Muscle of arm (tissue), 12 donors: Measurements from ENCODE around the gene EOLA1. TPM values are rescaled to one million over a fixed set of nuclear protein-coding genes. Genes with fewer than 3 reads are reported as not detected.
A peak's percentile ranks its signal among the peaks of the same experiment; 100 is the strongest.
"Not testable (repeated sequence)": the region's sequence is repeated elsewhere in the genome, so short reads cannot be mapped to it uniquely, and the experiment has no call there.

Experiments used
- DNase-seq: peaks from one replicate; pipeline ENCODE4 v3.0.0-alpha.2; 2013
- polyA plus RNA-seq, 12 donors: library from polyadenylated mRNA; unstranded; fragments of 120-200 nt; gene quantifications; one replicate each; pipeline ENCODE4 v1.2.1, GENCODE V29; 2013; ENCODE audit not compliant: insufficient read length in 12 of 12

Gene EOLA1
- polyA plus RNA-seq, 12 donors = 7.1 to 24.3 (median 21.9) TPM; not detected in 1

- peak; percentile 22 for DNase-seq
Measured at GRCh38 chrX:149512225-149512885, 28.5 kb upstream of the EOLA1 start.

GRCh38 chrX:149513825-149514428, 26.9 kb upstream of the EOLA1 start:
- no peak for DNase-seq

GRCh38 chrX:149515954-149516602, 24.7 kb upstream of the EOLA1 start:
- no peak for DNase-seq

GRCh38 chrX:149516604-149517003, 24.2 kb upstream of the EOLA1 start:
- no peak for DNase-seq

GRCh38 chrX:149517308-149517707, 23.5 kb upstream of the EOLA1 start:
- DNase-seq = no peak

- no peak for DNase-seq
Measured at GRCh38 chrX:149518236-149518635, 22.6 kb upstream of the EOLA1 start.

GRCh38 chrX:149520636-149521277, 20.1 kb upstream of the EOLA1 start:
- DNase-seq = not testable (repeated sequence)

- DNase-seq = no peak
Measured at GRCh38 chrX:149521438-149521837, 19.4 kb upstream of the EOLA1 start.

- no peak for DNase-seq
Measured at GRCh38 chrX:149522916-149523315, 17.9 kb upstream of the EOLA1 start.

GRCh38 chrX:149525389-149525788, 15.4 kb upstream of the EOLA1 start:
- not testable (repeated sequence) for DNase-seq

- not testable (repeated sequence) for DNase-seq
Measured at GRCh38 chrX:149525903-149526302, 14.9 kb upstream of the EOLA1 start.

- DNase-seq = not testable (repeated sequence)
Measured at GRCh38 chrX:149526318-149527033, 14.3 kb upstream of the EOLA1 start.

- DNase-seq = no peak
Measured at GRCh38 chrX:149527705-149528104, 13.1 kb upstream of the EOLA1 start.

GRCh38 chrX:149528381-149528780, 12.4 kb upstream of the EOLA1 start:
- DNase-seq = no peak

GRCh38 chrX:149531599-149531998, 9.2 kb upstream of the EOLA1 start:
- DNase-seq = no peak

GRCh38 chrX:149532868-149533267, 7.9 kb upstream of the EOLA1 start:
- not testable (repeated sequence) for DNase-seq

- DNase-seq = not testable (repeated sequence)
Measured at GRCh38 chrX:149533999-149534398, 6.8 kb upstream of the EOLA1 start.

- not testable (repeated sequence) for DNase-seq
Measured at GRCh38 chrX:149534926-149535602, 5.7 kb upstream of the EOLA1 start.

- not testable (repeated sequence) for DNase-seq
Measured at GRCh38 chrX:149537474-149537873, 3.3 kb upstream of the EOLA1 start.

- peak; percentile 89 for DNase-seq
Measured at GRCh38 chrX:149539283-149540130, 1.3 kb upstream of the EOLA1 start.
